Measurements from ENCODE around the gene ICAM1. TPM values are rescaled to one million over a fixed set of nuclear protein-coding genes. Genes with fewer than 3 reads are reported as not detected.

The ICAM1 gene
- polyA plus RNA-seq, 3 donors = 5.8 to 6.5 (median 6.3) TPM

DNA sequence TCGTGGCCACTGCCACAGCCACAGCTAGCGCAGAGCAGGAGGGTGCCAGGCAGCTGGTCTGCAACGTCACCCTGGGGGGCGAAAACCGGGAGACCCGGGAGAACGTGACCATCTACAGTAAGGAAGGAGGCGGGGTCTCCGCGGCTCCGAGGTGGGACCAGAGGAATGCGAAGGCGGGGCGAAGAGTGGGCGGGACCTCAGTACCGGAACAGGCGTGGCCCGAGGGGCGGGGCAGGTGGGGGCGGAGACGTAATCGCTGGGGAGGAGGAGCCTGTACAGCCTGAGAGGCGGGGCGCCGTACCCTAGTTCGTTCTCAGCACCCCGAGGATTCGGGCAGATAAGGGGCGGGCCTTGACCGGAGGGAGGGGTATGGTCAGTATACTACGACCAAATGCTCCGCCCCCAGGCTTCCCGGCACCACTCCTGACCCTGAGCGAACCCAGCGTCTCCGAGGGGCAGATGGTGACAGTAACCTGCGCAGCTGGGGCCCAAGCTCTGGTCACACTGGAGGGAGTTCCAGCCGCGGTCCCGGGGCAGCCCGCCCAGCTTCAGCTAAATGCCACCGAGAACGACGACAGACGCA is 21.4 kb downstream of the ICAM1 start:
- DNase-seq (ENCODE audit: low read depth in 3 of 3, low spot score in 2 of 3) = no peak

DNA sequence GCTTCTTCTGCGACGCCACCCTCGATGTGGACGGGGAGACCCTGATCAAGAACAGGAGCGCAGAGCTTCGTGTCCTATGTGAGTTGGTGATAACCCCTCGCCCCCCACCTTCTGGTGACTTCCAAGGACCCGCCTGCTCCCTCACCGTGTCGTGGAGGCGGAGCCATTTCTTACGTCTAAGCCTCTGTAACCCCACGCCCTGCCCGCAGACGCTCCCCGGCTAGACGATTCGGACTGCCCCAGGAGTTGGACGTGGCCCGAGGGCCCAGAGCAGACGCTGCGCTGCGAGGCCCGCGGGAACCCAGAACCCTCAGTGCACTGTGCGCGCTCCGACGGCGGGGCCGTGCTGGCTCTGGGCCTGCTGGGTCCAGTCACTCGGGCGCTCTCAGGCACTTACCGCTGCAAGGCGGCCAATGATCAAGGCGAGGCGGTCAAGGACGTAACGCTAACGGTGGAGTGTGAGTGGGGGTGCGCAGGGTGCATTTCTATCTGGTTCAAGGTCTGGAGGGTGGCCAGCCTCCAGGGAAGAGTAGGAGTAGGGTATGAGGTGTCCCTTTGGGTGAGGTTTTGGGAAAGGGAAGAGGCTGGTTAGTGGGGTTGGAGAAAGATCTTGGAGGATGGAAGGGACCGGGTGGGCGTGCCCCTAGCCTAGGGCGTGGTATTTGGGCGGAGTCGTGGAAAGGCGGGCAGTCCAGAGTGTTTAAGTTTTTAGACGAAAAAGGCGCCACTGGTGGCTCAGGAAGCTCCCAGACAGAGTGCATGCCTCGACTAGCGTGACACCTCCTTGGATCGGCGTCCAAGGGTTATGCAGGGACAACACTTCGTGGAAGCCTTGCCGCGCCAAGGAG is 22.1 kb downstream of the ICAM1 start:
- no peak for DNase-seq (ENCODE audit: low read depth in 3 of 3, low spot score in 2 of 3)

DNA sequence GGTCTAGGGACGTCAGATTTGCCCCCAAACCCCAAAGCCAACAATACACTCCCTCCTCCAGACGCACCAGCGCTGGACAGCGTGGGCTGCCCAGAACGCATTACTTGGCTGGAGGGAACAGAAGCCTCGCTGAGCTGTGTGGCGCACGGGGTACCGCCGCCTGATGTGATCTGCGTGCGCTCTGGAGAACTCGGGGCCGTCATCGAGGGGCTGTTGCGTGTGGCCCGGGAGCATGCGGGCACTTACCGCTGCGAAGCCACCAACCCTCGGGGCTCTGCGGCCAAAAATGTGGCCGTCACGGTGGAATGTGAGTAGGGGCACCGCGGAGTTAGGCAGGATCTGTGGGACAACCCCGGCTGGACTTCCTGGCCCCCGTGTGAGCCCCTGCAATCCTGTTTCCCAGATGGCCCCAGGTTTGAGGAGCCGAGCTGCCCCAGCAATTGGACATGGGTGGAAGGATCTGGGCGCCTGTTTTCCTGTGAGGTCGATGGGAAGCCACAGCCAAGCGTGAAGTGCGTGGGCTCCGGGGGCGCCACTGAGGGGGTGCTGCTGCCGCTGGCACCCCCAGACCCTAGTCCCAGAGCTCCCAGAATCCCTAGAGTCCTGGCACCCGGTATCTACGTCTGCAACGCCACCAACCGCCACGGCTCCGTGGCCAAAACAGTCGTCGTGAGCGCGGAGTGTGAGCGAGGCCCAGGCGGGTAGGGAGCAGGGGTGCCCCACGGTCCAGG is 22.9 kb downstream of the ICAM1 start:
- no peak for DNase-seq (ENCODE audit: low read depth in 3 of 3, low spot score in 2 of 3)

DNA sequence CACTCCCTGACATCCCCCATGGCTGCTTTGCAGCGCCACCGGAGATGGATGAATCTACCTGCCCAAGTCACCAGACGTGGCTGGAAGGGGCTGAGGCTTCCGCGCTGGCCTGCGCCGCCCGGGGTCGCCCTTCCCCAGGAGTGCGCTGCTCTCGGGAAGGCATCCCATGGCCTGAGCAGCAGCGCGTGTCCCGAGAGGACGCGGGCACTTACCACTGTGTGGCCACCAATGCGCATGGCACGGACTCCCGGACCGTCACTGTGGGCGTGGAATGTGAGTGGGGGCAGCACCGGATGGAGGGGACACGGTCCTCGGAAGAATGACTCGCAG is 23.4 kb downstream of the ICAM1 start:
- DNase-seq (ENCODE audit: low read depth in 3 of 3, low spot score in 2 of 3) = no peak

DNA sequence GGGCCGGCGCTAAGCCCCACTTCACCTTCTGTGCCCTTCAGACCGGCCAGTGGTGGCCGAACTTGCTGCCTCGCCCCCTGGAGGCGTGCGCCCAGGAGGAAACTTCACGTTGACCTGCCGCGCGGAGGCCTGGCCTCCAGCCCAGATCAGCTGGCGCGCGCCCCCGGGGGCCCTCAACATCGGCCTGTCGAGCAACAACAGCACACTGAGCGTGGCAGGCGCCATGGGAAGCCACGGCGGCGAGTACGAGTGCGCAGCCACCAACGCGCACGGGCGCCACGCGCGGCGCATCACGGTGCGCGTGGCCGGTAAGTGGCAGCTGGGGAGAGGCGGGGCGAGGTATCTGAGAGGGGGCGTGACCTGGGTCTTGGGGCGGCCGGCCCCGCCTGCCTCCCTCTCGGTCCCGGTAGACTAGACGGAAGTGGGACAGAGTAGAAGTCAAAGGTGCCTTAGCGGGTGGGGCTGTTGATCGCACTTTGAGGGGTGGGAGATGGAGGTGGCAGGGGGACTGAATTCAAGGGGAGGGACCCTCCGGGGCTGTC is 24.5 kb downstream of the ICAM1 start:
- DNase-seq (ENCODE audit: low read depth in 3 of 3, low spot score in 2 of 3) = no peak

DNA sequence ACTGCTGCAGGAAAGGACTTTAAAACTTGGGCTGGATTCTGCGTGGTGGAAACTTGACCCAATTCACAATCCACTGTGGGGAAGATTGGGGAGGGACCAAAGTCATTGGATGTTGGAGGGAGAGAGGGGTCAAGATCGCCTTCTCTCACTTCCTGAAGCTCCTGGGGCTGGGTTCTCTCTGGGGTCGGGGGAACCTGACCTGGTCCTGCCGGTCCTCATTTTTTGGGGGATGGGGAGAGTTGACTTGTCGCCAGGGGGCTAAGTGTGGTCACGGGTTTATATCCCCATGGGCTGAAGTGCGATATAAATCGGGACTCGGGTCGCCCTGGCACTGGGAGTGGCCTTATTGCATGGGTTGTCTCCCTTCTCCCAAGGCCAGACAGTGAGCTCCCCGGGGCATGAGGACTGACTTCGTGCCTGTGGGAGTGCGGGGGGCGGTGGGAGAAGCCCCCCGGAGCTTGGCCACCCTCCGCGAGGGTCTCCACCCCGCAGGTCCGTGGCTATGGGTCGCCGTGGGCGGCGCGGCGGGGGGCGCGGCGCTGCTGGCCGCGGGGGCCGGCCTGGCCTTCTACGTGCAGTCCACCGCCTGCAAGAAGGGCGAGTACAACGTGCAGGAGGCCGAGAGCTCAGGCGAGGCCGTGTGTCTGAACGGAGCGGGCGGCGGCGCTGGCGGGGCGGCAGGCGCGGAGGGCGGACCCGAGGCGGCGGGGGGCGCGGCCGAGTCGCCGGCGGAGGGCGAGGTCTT is 25.1 kb downstream of the ICAM1 start:
- no peak for DNase-seq (ENCODE audit: low read depth in 3 of 3, low spot score in 2 of 3)

DNA sequence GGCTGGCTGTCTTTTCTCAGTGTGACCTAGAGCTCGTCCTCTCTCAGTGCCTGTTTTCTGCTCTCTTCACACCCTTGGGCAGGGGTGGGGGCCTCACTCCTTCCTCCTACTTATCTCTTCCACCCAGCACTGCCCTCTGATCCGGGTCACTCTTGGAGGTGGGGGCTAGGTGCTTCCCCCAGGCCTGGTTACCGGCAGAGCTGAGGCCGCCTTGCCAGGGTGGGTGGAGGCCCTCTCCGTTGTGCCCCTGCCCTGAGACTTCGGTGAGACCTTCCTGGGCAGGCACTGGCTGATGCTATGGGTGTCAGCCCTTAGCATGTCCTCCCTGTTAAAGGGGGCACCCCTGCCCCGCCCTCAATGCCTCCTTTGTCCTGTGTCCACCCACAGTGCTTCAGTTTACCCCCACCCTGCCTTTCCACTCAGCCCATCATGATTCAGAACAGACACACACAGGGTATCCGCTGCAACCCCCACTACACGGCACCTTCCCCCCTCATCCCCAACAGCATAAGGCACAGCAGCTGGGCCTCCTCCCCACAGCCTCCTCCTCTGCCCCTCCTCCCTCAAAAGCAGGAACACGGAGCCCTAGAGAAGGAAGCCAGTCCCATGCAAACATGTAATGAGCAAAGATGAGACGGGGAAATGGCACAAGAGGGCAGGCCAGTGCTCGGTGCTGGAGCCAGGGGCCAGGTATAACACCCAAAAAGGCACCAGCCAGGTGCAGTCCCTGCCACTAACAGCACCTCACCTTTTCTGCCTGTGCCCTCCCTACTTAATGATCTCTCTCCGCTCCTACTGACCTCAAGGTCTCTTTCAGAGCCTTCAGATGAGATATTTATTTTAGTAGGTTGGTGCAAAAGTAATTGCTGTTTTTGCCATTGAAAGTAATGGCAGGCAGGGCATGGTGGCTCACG is 28.9 kb downstream of the ICAM1 start:
- DNase-seq (ENCODE audit: low read depth in 3 of 3, low spot score in 2 of 3) = no peak

DNA sequence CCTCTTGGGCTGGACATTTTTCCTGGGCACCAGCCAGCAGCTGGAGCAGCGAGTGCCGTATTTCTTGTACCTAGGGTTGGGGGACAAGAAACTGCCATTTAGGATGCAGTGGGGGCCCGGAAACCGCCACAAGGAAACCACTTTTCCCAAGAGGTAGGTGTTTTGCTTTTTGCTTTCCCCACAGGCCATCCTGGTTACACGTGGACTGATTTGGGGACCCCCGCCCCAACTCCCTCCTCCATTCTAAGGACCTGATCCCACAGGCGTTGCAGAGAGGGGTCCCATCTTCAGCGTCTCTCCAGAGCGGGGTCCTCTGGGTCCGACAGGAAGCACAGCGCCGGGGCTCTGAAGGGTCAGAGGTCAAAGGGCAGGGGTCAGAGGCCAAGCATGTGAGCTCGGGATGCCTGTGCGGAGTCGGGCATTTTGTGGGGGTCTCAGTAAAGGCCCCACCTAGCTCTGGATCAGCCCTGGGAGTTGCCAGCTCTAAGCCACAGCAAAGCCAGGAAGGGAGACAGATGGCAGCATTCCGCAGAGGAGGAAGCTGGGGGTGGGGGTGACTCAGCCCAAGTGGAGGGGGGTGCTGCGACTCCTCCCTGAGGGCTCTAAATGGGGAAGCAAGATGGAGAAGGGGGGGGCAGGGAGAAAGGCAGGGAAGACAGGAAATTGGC is 34.4 kb downstream of the ICAM1 start:
- DNase-seq (ENCODE audit: low read depth in 3 of 3, low spot score in 2 of 3) = no peak

DNA sequence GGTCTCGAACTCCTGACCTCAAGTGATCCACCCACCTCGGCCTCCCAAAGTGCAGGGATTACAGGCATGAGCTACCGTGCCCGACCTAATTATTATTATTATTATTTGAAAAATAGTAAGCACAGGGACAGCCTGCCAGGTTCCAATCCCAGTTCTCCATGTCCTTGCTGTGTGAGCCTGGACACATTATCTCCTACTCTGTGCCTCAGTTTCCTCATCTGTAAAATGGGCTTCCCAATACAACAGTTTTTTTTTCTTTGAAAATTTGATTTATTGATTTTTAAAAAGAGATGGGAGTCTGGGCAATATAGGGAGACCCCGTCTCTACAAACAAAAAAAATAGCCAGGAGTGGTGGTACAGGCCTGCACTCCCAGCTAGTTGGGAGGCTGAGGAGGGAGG is 35.4 kb downstream of the ICAM1 start:
- DNase-seq (ENCODE audit: low read depth in 3 of 3, low spot score in 2 of 3) = no peak

DNA sequence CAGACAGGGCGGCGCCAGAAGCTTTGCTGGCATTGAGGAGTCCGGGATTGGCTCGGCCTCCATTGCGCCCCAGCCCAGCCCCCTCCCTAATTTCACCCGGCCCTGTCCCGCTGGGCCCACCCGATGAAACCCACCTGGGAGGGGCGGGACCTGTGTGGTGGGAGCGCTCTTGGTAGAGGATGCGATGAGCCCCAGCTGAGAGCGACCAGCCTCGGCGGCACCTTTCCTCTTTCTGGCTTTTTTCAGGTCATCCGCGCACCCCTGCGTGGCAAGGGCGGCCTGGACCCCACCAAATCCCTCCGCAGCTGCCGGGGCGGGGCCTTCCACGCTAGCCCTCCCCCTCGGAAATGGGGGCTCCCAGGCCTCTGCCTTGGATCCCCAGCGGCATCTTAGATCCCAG is 38.5 kb downstream of the ICAM1 start, which contains the start of gene ZGLP1:
TSS of gene ZGLP1 (minus strand) at position 393 of the 400 bp plus-strand sequence.
- DNase-seq (ENCODE audit: low read depth in 3 of 3, low spot score in 2 of 3) = no peak

DNA sequence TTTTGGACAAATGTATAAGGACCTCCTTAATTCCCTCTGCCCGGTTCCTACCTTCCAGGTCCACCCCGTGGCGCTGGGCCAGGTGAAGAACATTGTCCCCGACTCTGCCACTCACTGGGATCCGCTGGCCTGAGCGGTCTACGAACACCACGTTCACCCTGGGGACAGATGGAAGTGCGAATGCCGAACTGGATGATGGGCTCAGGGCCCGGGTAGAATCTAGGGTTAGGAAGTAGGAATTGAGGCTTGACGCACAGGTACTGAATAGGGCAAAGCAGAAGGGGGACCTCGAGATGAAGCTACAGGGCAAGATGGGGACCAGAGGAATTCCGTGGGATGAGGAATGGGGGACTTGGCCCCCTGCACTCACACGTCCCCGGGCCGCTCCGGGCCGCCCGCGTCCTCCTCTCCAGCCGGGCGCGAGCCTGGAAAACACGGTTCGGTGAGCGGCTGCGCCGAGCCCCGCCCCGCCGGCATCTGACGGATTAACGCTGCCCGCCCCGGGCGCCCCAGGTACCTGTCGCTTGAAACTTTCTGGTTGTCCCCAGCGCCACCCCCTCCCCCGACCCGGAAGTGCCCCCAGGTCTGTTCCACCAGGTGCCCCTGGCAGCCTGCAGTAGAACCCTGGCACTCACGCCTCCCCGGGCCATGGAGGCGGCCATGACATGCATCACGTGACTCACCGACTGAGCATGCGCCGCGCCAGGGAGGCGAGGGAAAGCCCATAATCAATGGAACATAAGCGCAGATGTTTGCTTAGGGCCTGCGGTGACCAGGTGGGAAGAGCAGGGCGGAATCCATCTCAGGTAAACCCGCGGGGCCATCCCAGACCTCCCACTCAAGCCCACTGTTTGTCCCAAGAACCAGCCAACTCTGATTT is 44.7 kb downstream of the ICAM1 start, which contains the start of gene FDX2:
TSS of gene FDX2 (minus strand) at position 681 of the 880 bp plus-strand sequence. CDS start at position 662, 19 bp downstream.
- peak in 1 of 3 donors; percentile 66 for DNase-seq (ENCODE audit: low read depth in 3 of 3, low spot score in 2 of 3)

DNA sequence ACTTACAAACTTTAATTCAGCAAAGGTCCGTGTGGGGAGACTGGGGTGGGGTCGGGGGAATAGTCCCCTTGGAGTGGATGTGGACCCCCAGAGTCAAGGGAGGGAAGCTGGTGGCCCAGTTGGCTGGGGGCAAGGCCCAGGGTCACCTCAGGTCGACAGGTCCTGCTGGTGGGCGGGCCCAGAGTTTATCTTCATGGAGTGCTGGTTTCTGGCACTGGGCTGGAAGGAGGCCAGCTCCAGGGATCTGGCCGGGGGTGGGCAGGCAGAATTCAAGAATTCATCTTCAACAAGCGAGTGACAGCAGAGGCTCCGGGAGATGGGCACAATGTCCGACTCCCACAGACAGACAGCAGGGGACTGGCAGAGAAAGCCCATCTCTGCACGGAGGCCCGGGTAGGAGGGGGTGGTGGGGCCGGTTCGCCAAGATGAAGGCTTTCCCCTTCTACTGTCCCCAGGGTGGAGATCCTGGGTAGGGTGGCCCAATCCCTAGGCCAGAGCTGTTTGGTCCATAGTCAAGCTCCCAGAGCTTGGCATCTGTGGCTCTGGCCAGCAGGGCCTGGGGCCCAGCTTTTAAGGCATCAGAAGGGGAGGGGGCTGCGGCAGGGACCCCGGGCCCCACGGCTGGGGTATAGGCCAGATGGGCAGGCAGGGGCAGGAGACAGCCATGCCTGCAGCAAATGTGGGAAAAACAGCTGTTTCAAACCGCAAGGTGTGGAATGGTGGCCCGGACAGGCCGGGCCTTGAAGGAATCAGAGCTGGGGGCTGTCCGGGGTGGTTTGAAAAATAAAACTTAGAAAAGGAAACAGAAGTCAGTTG is 45.5 kb downstream of the ICAM1 start:
- no peak for DNase-seq (ENCODE audit: low read depth in 3 of 3, low spot score in 2 of 3)

DNA sequence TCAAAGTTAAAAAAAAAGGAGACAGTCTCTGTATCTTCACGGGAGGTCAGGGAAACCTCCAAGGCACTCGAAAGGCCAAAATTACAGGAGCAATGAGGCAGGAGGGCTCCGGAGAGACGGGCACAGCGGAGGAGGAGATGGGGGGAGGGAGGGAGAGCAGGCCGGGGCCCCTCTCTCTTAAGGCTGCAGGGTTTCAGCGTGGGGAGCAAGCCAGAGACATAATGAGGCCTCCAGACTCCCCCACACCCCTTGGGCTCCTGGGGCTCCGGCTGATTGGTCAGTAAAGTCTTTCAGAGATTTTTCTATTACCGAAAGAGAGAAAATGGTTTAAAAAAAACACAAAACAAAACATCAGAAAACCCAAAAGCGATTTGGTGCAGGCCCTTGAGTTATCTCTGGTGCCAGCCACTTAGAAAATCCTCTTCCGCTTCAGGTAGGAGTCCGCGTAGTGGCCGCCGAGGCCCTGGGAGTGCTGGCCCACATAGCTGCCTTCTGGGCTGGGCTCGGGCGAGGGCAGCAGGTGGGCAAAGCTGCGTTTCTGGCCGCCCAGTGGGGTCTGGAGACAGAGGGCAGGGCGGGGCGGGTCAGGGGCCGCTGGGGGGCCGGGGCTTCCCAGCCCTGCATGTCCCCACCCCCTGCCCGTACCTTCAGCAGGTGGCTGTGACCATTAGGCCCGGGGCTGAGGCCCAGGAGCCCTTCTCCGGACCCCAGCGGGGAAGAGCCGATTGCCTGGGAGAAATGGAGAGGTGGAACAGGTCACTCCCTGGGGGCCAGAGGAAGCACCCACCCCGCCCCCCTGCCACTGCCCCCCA is 46.3 kb downstream of the ICAM1 start:
- DNase-seq (ENCODE audit: low read depth in 3 of 3, low spot score in 2 of 3) = no peak

DNA sequence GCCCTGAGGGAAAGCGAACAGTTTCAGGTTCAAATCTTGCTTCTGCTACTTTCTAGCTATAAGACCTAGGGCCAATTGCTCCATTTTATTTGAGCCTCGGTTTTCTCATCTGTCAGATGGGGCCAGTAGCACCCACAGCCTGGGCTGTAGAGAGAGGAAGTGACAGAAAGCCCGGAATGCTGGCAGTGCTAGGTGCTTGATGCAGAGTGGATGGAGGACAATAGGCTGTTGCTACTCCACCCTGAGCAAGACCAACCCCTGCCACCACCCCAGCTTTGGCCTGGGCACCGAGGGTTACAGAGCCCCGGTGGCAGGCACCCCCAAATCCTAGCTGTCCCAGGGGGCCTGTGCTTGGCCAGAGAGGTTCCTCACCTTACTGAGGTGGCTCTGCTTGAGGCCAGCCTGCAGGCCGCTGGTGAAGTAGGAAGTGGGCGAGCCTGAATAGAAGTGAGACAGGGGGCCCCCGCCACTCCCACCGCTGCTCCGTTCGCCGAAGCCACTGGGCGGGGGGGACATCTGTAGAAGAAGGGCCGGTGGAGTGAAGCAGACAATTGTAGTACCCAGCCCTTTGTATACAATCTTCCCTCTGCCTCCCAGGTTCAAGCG is 47.0 kb downstream of the ICAM1 start:
- DNase-seq (ENCODE audit: low read depth in 3 of 3, low spot score in 2 of 3) = no peak

DNA sequence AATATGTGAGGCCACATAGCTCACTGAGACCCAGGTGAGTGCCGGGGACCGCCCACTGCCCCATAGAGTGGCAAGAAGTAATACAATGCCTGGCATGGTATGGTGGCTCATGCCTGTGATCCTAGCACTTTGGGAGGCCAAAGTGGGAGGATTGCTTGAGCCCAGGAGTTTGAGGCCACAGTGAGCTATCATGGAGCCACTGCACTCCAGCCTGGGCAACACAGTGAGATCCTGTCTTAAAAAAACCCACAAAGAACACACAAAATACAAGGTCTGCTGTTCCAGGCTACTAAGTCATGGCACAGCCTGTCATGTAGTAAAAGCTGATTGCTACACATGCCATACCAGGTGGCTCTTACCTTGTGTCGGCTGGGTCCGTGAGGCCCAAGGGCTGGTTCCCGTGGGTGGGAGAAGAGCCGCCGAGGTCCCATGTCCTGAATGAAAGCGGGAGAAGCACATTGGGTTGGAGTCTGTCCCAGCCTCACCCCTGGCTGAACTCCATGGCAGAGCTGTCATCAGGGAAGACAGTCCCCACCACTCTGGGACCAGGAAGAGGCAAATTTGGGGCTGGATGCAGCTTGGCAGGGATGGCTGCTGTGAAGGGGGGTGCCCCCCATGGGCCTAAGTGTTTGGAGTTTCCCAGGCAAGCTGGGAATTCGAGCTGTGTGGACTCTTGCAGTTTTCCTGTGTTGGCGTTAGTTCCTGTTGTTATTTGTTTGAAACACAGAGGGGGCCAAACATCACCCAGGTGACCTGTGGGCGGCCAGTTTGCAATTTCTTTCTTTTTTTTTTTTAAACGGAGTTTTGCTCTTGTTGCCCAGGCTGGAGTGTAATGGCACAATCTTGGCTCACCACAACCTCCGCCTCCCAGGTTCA is 48.1 kb downstream of the ICAM1 start:
- no peak for DNase-seq (ENCODE audit: low read depth in 3 of 3, low spot score in 2 of 3)
